ENCODE results near the gene PGM3. TPM values are rescaled to one million over a fixed set of nuclear protein-coding genes. Genes with fewer than 3 reads are reported as not detected.

Gene PGM3
- total RNA-seq, 1 experiment from 2014 or later = 17.0 TPM

DNA sequence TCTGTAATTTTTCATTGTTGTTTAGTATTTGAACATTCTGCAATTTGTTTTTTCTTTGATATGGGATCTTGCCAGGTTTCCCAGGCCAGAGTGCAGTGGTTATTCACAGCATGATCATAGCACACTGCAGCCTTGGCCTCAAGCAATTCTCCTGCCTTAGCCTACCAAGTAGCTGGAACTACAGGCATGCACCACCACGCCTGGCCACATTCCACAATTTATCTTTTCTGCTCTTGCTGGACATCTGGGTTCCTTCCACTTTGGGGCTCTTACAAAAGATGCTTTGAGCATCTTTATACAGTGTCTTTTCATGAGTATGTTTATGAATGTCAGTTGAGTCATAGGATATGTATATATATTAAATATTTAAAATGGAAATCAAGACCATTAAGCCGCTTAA, 42.0 kb downstream of the PGM3 start:
- DNase-seq = peak; percentile 34
- intact Hi-C loops (cut with micrococcal nuclease) = no loop called here
- H3K4me2 ChIP-seq (ENCODE audit: low read length) = 0 out of 2 replicates have a peak overlapping the region, but pooled peaks have one; percentile 31
- H3K9ac ChIP-seq (ENCODE audit: low read length) = no peak overlapping the region
- H3F3A ChIP-seq (ENCODE audit: low read length, unreplicated experiment) = no peaks in the 10 kb centered on the region
- POLR2A ChIA-PET (ENCODE audit: unreplicated experiment) = no interaction called here
- ATAC-seq = peak; percentile 79
- H3K27me3 ChIP-seq (ENCODE audit: low read length) = no peaks in the 10 kb centered on the region
- CTCF ChIA-PET = no interaction called here
- no peaks in the 10 kb centered on the region for H3K4me1 ChIP-seq (ENCODE audit: insufficient read depth, low read length)
- TF ChIP-seq EZH2 (IDR thresholded peaks at IDR 0.05; ENCODE audit: low read length, unreplicated experiment) (no peak), EZH2phosphoT487 (IDR thresholded peaks at IDR 0.05; ENCODE audit: borderline replicate concordance, low read length) (no peak), CTCF (conservative IDR thresholded peaks at IDR 0.05; ENCODE audit: low read depth, low read length) (no peak)
- H3K9me3 ChIP-seq (ENCODE audit: low read length) = no peaks in the 10 kb centered on the region
- peak overlapping the region; percentile 37; the same call in 1 of the 2 replicates for H3K27ac ChIP-seq (ENCODE audit: low read length)
- BruUV-seq (replicated peaks) = no TSS peak
- no peak overlapping the region for H3K4me3 ChIP-seq (ENCODE audit: low read length)
- H3K79me2 ChIP-seq (ENCODE audit: low read length) = no peaks in the 10 kb centered on the region
- no peak overlapping the region for H2AFZ ChIP-seq (ENCODE audit: low read length)
- H3K36me3 ChIP-seq (ENCODE audit: low read depth, low read length) = no peaks in the 10 kb centered on the region
- H3K9me2 ChIP-seq (replicated peaks; ENCODE audit: low read length) = no peaks in the 10 kb centered on the region
- no peaks in the 10 kb centered on the region for H4K20me1 ChIP-seq (ENCODE audit: low read length)

- Histone ChIP-seq H3K79me2 (ENCODE audit: low read length) (no peaks in the 10 kb centered on the region), H3K9ac (ENCODE audit: low read length) (no peak overlapping the region), H3K4me1 (ENCODE audit: insufficient read depth, low read length) (peaks cover 16% of the 10 kb centered on the region), H3K27me3 (ENCODE audit: low read length) (no peaks in the 10 kb centered on the region), H3K4me3 (ENCODE audit: low read length) (no peak overlapping the region), H3K36me3 (ENCODE audit: low read depth, low read length) (0 out of 2 replicates have a peak, but pooled peaks cover 3% of the 10 kb centered on the region), H3K27ac (ENCODE audit: low read length) (no peak overlapping the region), H3K9me2 (replicated peaks; ENCODE audit: low read length) (no peaks in the 10 kb centered on the region), H2AFZ (ENCODE audit: low read length) (no peak overlapping the region), H3K4me2 (ENCODE audit: low read length) (no peak overlapping the region), H3K9me3 (ENCODE audit: low read length) (no peaks in the 10 kb centered on the region), H3F3A (ENCODE audit: low read length, unreplicated experiment) (no peaks in the 10 kb centered on the region), H4K20me1 (ENCODE audit: low read length) (no peaks in the 10 kb centered on the region)
- ATAC-seq (no peak), DNase-seq (no peak)
- intact Hi-C loops (cut with micrococcal nuclease) = no loop called here
- ChIA-PET POLR2A (ENCODE audit: unreplicated experiment) (no interaction called here), CTCF (no interaction called here)
- BruUV-seq (replicated peaks) = no TSS peak
- no peak for TF ChIP-seq EZH2phosphoT487 (IDR thresholded peaks at IDR 0.05; ENCODE audit: borderline replicate concordance, low read length)
- no peak for TF ChIP-seq CTCF (conservative IDR thresholded peaks at IDR 0.05; ENCODE audit: low read depth, low read length)
Measured at GRCh38 chr6:83138758-83139157, 54.3 kb downstream of the PGM3 start.

- H3K9me2 ChIP-seq (replicated peaks; ENCODE audit: low read length) = no peaks in the 10 kb centered on the region
- H3K79me2 ChIP-seq (ENCODE audit: low read length) = no peaks in the 10 kb centered on the region
- H3K9ac ChIP-seq (ENCODE audit: low read length) = no peak overlapping the region
- H3K27me3 ChIP-seq (ENCODE audit: low read length) = no peaks in the 10 kb centered on the region
- intact Hi-C loops (cut with micrococcal nuclease) = no loop called here
- peak overlapping the region; percentile 18; the same call in 1 of the 2 replicates for H3K4me2 ChIP-seq (ENCODE audit: low read length)
- CTCF ChIA-PET = no interaction called here
- peak; percentile 92 for ATAC-seq
- H3F3A ChIP-seq (ENCODE audit: low read length, unreplicated experiment) = no peaks in the 10 kb centered on the region
- DNase-seq = peak; percentile 73
- H4K20me1 ChIP-seq (ENCODE audit: low read length) = no peaks in the 10 kb centered on the region
- peaks cover 16% of the 10 kb centered on the region for H3K4me1 ChIP-seq (ENCODE audit: insufficient read depth, low read length)
- 0 out of 2 replicates have a peak, but pooled peaks cover 3% of the 10 kb centered on the region for H3K36me3 ChIP-seq (ENCODE audit: low read depth, low read length)
- POLR2A ChIA-PET (ENCODE audit: unreplicated experiment) = interaction anchor here (0.5 kb wide), 1 partner anchor 1309 kb away, joined by 4 read pairs; no protein-coding TSS in a partner anchor
- 0 out of 2 replicates have a peak overlapping the region, but pooled peaks have one; percentile 4 for H2AFZ ChIP-seq (ENCODE audit: low read length)
- peak overlapping the region; percentile 34; the same call in 1 of the 2 replicates for H3K27ac ChIP-seq (ENCODE audit: low read length)
- H3K9me3 ChIP-seq (ENCODE audit: low read length) = no peaks in the 10 kb centered on the region
- TF ChIP-seq CTCF (conservative IDR thresholded peaks at IDR 0.05; ENCODE audit: low read depth, low read length) (no peak), EZH2 (IDR thresholded peaks at IDR 0.05; ENCODE audit: low read length, unreplicated experiment) (no peak), EZH2phosphoT487 (IDR thresholded peaks at IDR 0.05; ENCODE audit: borderline replicate concordance, low read length) (no peak)
- H3K4me3 ChIP-seq (ENCODE audit: low read length) = no peak overlapping the region
- no TSS peak for BruUV-seq (replicated peaks)
Measured at GRCh38 chr6:83138118-83138722, 54.8 kb downstream of the PGM3 start.
